Erythroblast (primary cell): ENCODE results near the gene GLRX3.
"Not testable (repeated sequence)": the region's sequence is repeated elsewhere in the genome, so short reads cannot be mapped to it uniquely, and the experiment has no call there.

ENCODE experiments used
- DNase-seq, 2 experiments: peaks; one replicate each; lab custom pipeline; 2025; lab: John Stamatoyannopoulos, UW
- GATA1 ChIP-seq: IDR thresholded peaks from 2 replicates; pipeline ENCODE4 v1.6.1; 2011; ENCODE audit warnings: low read depth, mild to moderate bottlenecking, control low read depth, low read length, moderate library complexity
- POLR2A ChIP-seq: IDR thresholded peaks from 2 replicates; pipeline ENCODE4 v1.6.1; 2011; ENCODE audit warnings: mild to moderate bottlenecking, low read length

The GLRX3 gene

GRCh38 chr10:130196511-130197487 is 60.6 kb downstream of the GLRX3 start:
- TF ChIP-seq POLR2A (no peak), GATA1 (no peak)
- no peak for DNase-seq

- no peak for TF ChIP-seq GATA1
- no peak for TF ChIP-seq POLR2A
- no peak for DNase-seq
These were observed 62.5 kb downstream of the GLRX3 start for GRCh38 chr10:130198651-130199050.

GRCh38 chr10:130200179-130201042 is 64.2 kb downstream of the GLRX3 start:
- TF ChIP-seq GATA1, result no peak
- no peak for TF ChIP-seq POLR2A

GRCh38 chr10:130201043-130201380 is 64.8 kb downstream of the GLRX3 start:
- TF ChIP-seq GATA1, result no peak
- no peak for TF ChIP-seq POLR2A
- no peak for DNase-seq

More at GRCh38 chr10:130200179-130201042, 64.2 kb downstream of the GLRX3 start:
- DNase-seq, result no peak

GRCh38 chr10:130202150-130202549 is 66.0 kb downstream of the GLRX3 start:
- not testable (repeated sequence) for DNase-seq

- no peak for DNase-seq
- TF ChIP-seq GATA1 (no peak), POLR2A (no peak)
These were observed 66.9 kb downstream of the GLRX3 start for GRCh38 chr10:130202984-130203621.

- no peak for TF ChIP-seq POLR2A
- TF ChIP-seq GATA1, result no peak
- no peak for DNase-seq
These were observed 67.4 kb downstream of the GLRX3 start for GRCh38 chr10:130203626-130204025.

GRCh38 chr10:130206216-130206737 is 70.1 kb downstream of the GLRX3 start:
- TF ChIP-seq POLR2A (no peak), GATA1 (no peak)

GRCh38 chr10:130207205-130207604 is 71.0 kb downstream of the GLRX3 start:
- DNase-seq, result no peak
- TF ChIP-seq POLR2A (no peak), GATA1 (no peak)

More at GRCh38 chr10:130206216-130206737, 70.1 kb downstream of the GLRX3 start:
- no peak for DNase-seq

GRCh38 chr10:130208807-130209206 is 72.6 kb downstream of the GLRX3 start:
- no peak for DNase-seq
- TF ChIP-seq GATA1, result no peak
- TF ChIP-seq POLR2A, result no peak

- no peak for DNase-seq
- TF ChIP-seq POLR2A, result no peak
These were observed 76.6 kb downstream of the GLRX3 start for GRCh38 chr10:130212746-130213145.

- DNase-seq, result no peak
- no peak for TF ChIP-seq GATA1
- TF ChIP-seq POLR2A, result no peak
These were observed 77.3 kb downstream of the GLRX3 start for GRCh38 chr10:130213286-130214080.

- no peak for TF ChIP-seq POLR2A
- TF ChIP-seq GATA1, result no peak
- no peak for DNase-seq
These were observed 78.2 kb downstream of the GLRX3 start for GRCh38 chr10:130214431-130214830.
